ENCODE data around the gene SH3PXD2A. TPM values are rescaled to one million over a fixed set of nuclear protein-coding genes. Genes with fewer than 3 reads are reported as not detected.
"Not testable (repeated sequence)": the region's sequence is repeated elsewhere in the genome, so short reads cannot be mapped to it uniquely, and the experiment has no call there.

Gene SH3PXD2A
- total and polyA plus RNA-seq, 5 experiments from 2014 or later: 0.09 to 22.4 (median 0.50) TPM

DNA sequence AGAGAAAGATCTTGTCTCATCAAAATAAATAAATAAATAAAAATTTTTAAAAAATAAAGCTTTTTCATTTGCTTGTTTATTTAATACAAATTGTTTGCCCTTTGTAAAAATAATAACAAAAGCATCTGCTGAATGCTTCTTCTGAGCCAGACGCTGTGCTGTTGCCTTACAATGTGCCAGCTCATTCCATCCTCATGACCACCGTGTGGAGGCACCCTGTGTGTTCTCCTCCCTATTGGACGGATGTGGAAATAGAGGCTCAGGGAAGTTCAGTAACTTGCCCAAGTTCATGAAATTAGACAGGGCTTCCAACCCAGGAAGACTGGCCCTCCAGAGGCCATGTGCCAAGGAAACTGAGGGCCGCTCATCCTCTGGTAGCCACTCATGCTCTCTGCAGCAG is 120.6 kb downstream of the SH3PXD2A start:
- Mint-ChIP-seq H3K4me1 (peaks cover 0 to 5% (median 0%) of the 10 kb centered on the region in 4 donors), H3K9me3 (no peaks in the 10 kb centered on the region), H3K36me3 (no peaks in the 10 kb centered on the region), H3K27ac (no peak overlapping the region), H3K27me3 (no peaks in the 10 kb centered on the region), H3K4me3 (no peak overlapping the region)
- DNase-seq: no peak
- no peak for ATAC-seq
- POLR2A ChIA-PET: no interaction called here

DNA sequence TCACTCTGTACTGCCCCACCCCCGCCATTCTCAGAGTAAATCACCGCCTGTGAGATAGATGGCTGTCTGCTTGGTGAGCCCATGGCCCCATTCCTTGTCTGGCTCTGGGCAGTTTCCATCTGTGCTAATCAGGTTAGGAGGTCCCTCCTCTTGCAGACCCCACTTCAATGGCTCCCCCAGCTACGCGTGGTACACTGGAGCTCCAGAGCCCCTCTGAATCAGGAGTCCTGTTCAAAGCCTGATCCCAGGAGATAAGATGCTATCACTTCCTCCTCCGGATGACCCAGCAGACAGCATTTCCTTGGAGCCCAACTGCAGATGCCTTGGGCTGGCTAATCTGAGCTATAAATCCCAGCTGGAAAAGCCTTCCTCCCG is 122.3 kb downstream of the SH3PXD2A start:
- POLR2A ChIA-PET: interaction anchor here (0.9 to 1.1 kb wide), 2 partner anchors 20 to 723 kb away, joined by 3 read pairs; no protein-coding TSS in a partner anchor
- Mint-ChIP-seq H3K9me3 (no peaks in the 10 kb centered on the region), H3K27ac (peak overlapping the region in 1 of 10 donors; percentile 53), H3K4me3 (no peak overlapping the region), H3K36me3 (no peaks in the 10 kb centered on the region), H3K4me1 (peaks cover 0 to 5% (median 0%) of the 10 kb centered on the region in 4 donors), H3K27me3 (no peaks in the 10 kb centered on the region)
- DNase-seq (no peak), ATAC-seq (no peak)

DNA sequence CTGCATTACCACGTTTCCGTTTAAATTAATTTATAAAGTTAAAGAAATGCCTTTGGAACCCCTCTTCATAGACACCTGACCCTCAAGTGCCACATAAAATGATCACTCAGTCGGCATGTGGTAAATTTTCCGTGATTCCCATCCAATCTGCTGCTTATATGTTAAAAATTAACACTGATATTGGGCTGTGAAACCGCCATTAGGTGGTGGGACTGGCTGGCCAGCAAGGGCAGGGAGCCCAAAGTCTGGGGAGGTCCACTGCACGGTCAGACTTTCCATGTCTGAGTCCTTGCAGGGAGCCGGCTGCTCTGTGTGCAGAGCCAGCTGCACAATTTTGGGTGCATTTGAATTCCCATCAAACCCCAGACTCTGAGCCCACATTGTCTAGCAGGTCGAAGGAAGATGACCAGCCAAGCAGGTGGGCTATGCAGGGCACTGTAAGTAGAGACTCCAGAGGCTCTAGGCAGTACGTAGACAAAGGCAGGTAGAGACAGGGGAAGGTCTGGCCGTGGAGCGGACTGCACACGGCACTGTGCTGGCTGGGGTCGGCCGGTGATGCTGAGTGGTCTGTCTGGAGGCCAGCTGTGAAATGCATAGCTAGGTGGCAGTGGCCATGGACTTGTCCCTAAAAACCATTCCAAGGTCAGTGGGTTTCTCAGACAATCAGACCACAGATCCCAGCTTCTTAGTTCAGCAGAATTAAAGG is 122.9 kb downstream of the SH3PXD2A start:
- POLR2A ChIA-PET: no interaction called here
- Mint-ChIP-seq H3K9me3 (no peaks in the 10 kb centered on the region), H3K27ac (no peak overlapping the region), H3K27me3 (no peaks in the 10 kb centered on the region), H3K36me3 (no peaks in the 10 kb centered on the region), H3K4me3 (no peak overlapping the region), H3K4me1 (peaks cover 0 to 5% (median 0%) of the 10 kb centered on the region in 4 donors)
- DNase-seq: no peak
- no peak for ATAC-seq

DNA sequence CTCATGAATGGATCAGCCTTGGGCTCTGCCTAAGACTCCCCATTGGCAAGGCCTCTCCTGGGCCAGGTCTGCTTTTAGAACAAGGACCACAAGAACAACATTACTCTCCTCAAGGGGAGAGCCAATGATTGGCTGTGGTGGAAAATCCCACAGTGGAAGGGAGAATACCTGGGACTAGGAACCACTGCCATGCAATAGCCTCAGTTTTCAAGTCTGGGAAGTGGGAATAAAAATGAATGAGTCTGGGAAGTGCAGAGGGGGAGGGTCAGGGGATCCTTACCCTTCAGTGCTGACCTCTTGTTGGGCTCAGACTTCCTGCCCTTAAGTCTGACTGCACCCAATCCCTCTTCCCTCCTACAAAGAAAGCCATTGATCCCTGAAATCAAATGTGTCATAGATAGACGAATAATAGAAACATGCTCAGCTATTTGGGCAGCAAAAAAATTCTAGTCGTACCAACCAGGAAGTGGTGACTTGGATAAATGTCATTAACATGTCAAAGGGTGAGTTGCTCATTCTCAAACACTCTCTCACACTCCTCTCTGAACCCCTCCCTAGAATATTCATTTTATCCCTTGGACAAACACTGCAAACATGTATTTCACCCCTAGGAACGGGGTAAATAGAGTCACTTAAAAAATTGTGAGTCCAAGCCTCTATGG is 123.6 kb downstream of the SH3PXD2A start:
- Mint-ChIP-seq H3K27ac (no peak overlapping the region), H3K4me1 (peaks cover 0 to 4% (median 0%) of the 10 kb centered on the region in 4 donors), H3K27me3 (no peaks in the 10 kb centered on the region), H3K4me3 (no peak overlapping the region), H3K9me3 (no peaks in the 10 kb centered on the region), H3K36me3 (no peaks in the 10 kb centered on the region)
- POLR2A ChIA-PET: no interaction called here
- DNase-seq (no peak), ATAC-seq (no peak)

DNA sequence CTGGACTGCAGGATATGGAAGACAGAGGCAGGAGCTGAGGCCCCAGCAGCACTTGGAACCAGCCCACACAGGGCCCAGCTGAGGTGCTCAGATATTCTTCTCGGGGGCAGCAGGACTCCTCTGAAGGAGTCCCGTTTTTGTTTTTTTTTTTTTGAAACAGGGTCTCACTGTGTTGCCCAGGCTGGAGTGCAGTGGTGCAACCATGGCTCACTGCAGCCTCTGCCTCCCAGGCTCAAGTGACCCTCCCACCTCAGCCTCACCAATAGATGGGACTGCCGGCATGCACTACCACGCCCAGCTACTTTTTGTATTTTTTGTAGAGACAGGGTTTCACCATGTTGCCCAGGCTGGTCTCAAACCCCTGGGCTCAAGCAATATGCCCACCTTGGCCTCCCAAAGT is 124.3 kb downstream of the SH3PXD2A start:
- POLR2A ChIA-PET, ATAC-seq, H3K36me3 Mint-ChIP-seq, H3K4me3 Mint-ChIP-seq, H3K9me3 Mint-ChIP-seq, H3K4me1 Mint-ChIP-seq, DNase-seq, H3K27me3 Mint-ChIP-seq: not testable (repeated sequence)
- H3K27ac Mint-ChIP-seq: peak overlapping the region in 2 of 10 donors; percentile 4 to 49

DNA sequence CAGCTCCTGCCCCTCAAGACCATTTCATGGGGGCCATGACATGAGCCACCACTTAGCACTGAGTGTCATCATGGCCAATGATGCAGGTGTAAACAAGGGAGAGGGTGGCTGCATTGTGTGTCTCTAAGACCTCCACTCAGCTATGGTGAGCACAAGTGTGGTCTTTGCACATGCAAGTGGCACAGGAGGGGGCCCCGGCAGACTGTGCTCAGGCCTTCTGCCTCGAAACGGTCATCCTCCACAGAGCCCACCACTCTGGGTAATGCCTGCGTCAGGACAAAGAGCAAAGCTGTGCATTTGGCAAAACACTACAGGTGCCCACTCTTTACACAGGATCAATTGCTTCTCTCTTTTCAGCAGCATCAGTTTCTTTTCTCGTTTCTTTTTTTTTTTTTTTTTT is 125.5 kb downstream of the SH3PXD2A start:
- POLR2A ChIA-PET: no interaction called here
- Mint-ChIP-seq H3K27me3 (no peaks in the 10 kb centered on the region), H3K27ac (no peak overlapping the region), H3K4me1 (peaks cover 0 to 3% (median 0%) of the 10 kb centered on the region in 4 donors), H3K36me3 (no peaks in the 10 kb centered on the region), H3K4me3 (no peak overlapping the region), H3K9me3 (no peaks in the 10 kb centered on the region)
- DNase-seq: no peak
- ATAC-seq: no peak

DNA sequence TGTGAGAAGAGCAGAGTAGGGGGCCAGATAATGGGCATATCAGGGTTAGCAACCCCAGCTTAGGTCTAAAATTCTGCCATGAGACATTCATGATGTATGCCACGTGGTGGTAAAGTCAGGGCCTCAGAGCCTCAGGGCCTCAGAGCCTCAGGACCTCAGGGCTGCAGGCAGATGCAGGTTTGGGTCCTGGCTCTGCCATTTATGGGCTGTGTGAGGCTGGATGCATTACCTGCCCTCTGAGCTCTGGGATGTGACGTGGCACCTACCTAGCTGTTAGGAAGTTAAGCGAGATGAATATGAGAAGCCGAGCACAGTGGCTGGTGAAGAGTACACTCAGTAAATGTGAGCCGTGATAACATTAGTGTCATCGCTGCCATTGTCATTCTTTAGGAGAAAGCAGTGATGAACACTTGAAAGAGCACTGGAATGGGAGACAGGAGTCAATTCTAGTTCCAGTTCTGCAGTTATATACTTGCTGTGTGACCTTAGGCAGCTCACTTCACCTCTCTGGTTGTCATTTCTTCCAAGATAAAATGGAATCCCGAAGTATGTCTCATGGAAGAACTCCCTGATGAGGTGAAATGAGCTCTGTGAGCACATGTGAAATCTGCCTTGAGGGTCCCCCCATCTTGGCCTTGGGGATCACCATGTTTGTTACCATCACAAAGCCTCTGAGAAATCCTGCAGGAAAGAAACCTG is 127.2 kb downstream of the SH3PXD2A start:
- Mint-ChIP-seq H3K27me3 (no peaks in the 10 kb centered on the region), H3K36me3 (no peaks in the 10 kb centered on the region)
- POLR2A ChIA-PET: interaction anchor here (0.6 to 0.7 kb wide), 2 partner anchors 21 to 190 kb away, joined by 3 read pairs; partner anchors contain the start of gene STN1

DNA sequence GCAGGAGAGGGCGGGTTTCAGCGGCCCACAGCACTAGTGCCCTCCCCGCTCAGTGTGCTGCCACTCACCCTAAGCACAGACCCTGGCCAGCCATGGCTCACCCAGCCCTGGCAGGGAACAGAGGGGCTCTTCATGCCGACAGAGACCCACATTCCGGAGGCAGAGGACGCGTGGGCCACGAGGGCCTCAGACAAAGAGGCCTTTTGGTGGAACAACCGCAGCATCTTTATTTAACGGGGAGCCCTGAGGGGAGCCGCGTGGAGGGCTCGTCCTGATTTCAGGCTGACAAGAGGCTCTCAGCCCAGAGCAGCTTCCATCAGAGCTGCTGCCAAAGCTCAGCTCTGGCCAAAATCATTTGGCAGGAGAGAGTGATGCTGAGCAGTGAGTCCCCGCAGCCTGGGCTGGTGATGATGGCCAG is 127.8 kb downstream of the SH3PXD2A start:
- no peak for ATAC-seq
- POLR2A ChIA-PET: no interaction called here
- no peak overlapping the region for H3K4me3 Mint-ChIP-seq
- H3K27ac Mint-ChIP-seq: no peak overlapping the region
- no peak for DNase-seq
- peaks cover 0 to 6% (median 0%) of the 10 kb centered on the region in 4 donors for H3K4me1 Mint-ChIP-seq
- no peaks in the 10 kb centered on the region for H3K36me3 Mint-ChIP-seq
- H3K27me3 Mint-ChIP-seq: no peaks in the 10 kb centered on the region
- no peaks in the 10 kb centered on the region for H3K9me3 Mint-ChIP-seq

More for the DNA sequence above, 127.2 kb downstream of the SH3PXD2A start:
- H3K4me3 Mint-ChIP-seq: no peak overlapping the region
- H3K27ac Mint-ChIP-seq: no peak overlapping the region
- H3K9me3 Mint-ChIP-seq: no peaks in the 10 kb centered on the region
- H3K4me1 Mint-ChIP-seq: peaks cover 0 to 5% (median 0%) of the 10 kb centered on the region in 4 donors
- no peak for DNase-seq
- no peak for ATAC-seq

DNA sequence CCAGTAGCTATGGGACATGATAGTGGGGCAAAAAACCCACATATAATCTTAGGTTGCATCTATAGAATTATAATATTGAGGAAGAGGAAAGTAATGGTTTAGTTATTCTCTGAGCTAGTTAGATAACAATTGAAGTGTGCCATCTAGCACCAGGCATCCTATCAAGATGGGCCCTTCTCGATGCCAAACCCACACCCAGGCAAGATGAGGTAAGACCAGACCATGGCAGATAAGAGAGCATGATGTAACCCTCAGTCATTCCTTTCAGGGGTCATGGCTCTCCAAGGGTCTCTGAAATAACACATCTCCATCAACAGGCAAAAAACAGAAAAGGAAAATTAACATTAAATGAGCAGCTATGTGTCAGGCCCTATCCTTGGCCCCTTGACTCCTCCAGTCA is 128.7 kb downstream of the SH3PXD2A start:
- H3K4me3 Mint-ChIP-seq: no peak overlapping the region
- no peaks in the 10 kb centered on the region for H3K36me3 Mint-ChIP-seq
- no peaks in the 10 kb centered on the region for H3K27me3 Mint-ChIP-seq
- DNase-seq: no peak
- POLR2A ChIA-PET: no interaction called here
- peak overlapping the region in 3 of 10 donors; percentile 11 to 45 (median 20) for H3K27ac Mint-ChIP-seq
- no peak for ATAC-seq
- peaks cover 0 to 6% (median 0%) of the 10 kb centered on the region in 4 donors for H3K4me1 Mint-ChIP-seq
- H3K9me3 Mint-ChIP-seq: no peaks in the 10 kb centered on the region

DNA sequence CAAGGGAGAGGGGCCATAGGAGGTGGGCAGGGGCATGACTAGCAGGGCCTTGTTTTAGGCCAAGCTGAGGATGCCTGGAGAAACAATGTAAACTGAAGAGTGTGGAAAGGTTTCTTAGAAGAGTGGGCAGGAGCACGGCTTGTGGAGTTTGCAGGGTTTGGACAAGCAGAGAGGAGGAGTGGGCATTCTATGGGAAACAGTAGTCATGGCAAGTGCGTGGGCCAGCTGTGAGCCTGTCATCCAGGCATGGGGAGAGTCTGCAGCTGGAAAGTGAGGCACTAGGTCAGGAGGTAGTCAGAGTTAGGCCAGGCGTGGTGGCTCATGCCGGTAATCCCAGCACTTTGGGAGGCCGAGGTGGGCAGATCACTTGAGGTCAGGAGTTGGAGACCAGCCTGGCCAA is 130.1 kb downstream of the SH3PXD2A start:
- no peak for DNase-seq
- Mint-ChIP-seq H3K4me3 (no peak overlapping the region), H3K27ac (no peak overlapping the region), H3K27me3 (no peaks in the 10 kb centered on the region), H3K36me3 (no peaks in the 10 kb centered on the region), H3K4me1 (peaks cover 0 to 3% (median 0%) of the 10 kb centered on the region in 4 donors), H3K9me3 (no peaks in the 10 kb centered on the region)
- ATAC-seq: no peak
- POLR2A ChIA-PET: no interaction called here

DNA sequence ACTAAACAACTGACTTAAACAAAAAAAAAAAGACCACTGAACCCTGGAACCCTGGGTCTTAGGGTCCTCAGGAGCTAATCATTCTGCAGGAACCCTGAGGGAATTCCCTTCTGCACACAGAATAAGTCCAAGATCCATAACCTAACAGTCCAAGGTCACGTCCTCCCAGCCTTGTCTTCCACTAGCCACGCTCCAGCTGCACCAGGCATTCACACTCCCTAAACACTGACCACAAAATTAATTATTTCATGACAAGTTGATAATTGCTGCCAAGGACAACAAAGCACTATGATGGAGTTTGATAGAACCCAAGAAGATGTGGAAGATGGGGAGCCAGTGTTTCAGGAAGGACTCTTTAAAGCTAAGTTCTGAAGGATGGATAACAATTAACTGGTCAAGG is 130.6 kb downstream of the SH3PXD2A start:
- Mint-ChIP-seq H3K4me1 (peaks cover 0 to 3% (median 0%) of the 10 kb centered on the region in 4 donors), H3K4me3 (no peak overlapping the region), H3K27me3 (no peaks in the 10 kb centered on the region), H3K9me3 (no peaks in the 10 kb centered on the region), H3K27ac (no peak overlapping the region), H3K36me3 (no peaks in the 10 kb centered on the region)
- DNase-seq (no peak), ATAC-seq (no peak)
- POLR2A ChIA-PET: no interaction called here

DNA sequence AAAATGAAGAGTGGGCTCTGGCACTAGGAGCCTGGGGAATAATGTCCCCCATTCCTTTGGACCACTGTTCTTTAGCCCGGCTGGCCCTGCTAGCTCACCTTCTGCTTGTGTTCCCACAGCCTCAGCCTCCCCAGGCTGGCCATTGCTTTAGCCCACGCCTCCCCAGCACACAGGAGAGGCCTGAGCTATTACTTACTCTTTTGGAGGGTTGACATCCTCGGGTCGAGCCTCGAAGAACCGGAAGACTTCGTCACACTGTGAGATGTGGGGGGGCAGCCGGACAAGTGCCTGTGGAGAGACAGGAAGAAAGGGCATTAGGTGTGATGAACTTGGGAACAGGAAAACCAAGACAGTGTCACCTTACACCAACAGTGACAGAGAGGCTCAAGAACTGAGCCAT is 131.3 kb downstream of the SH3PXD2A start:
- no peak for ATAC-seq
- POLR2A ChIA-PET: no interaction called here
- no peaks in the 10 kb centered on the region for H3K9me3 Mint-ChIP-seq
- DNase-seq: no peak
- H3K4me1 Mint-ChIP-seq: peaks cover 2 to 5% (median 4%) of the 10 kb centered on the region in 4 donors
- H3K36me3 Mint-ChIP-seq: no peaks in the 10 kb centered on the region
- no peak overlapping the region for H3K27ac Mint-ChIP-seq
- no peaks in the 10 kb centered on the region for H3K27me3 Mint-ChIP-seq
- H3K4me3 Mint-ChIP-seq: no peak overlapping the region

DNA sequence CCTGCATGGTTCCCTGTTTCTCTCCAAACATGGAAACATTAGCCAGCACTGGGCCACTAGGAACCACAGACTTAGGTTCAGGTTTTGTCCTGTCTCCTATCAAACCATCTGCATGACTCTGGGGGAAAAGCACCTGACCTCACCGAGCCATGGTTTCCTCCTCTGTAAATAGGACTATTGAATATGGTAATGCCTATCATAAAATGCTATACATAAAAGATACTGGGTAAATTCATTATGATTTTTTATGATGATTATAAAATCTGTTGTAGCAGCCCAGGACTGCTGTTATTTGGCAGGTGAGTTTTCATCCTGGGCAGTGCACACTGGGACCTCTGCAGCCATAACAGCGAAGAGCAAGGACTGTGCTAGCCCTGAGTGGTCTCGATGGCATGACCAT is 131.8 kb downstream of the SH3PXD2A start:
- H3K27me3 Mint-ChIP-seq: no peaks in the 10 kb centered on the region

More for the DNA sequence above, 131.8 kb downstream of the SH3PXD2A start:
- H3K4me3 Mint-ChIP-seq: no peak overlapping the region
- H3K4me1 Mint-ChIP-seq: peaks cover 6 to 10% (median 9%) of the 10 kb centered on the region in 4 donors
- ATAC-seq: no peak
- no peaks in the 10 kb centered on the region for H3K36me3 Mint-ChIP-seq
- no peak for DNase-seq
- no peak overlapping the region for H3K27ac Mint-ChIP-seq
- POLR2A ChIA-PET: no interaction called here
- no peaks in the 10 kb centered on the region for H3K9me3 Mint-ChIP-seq

All from naive thymus-derived CD8-positive, alpha-beta T cell (primary cell).